Neural progenitor cell (in vitro differentiated cells): ENCODE measurements around the gene DMBX1. TPM values are rescaled to one million over a fixed set of nuclear protein-coding genes. Genes with fewer than 3 reads are reported as not detected.

ENCODE experiments used
- DNase-seq: peaks from one replicate; pipeline ENCODE4 v3.0.0-alpha.2; 2016; ENCODE audit warnings: low spot score
- H2AFZ ChIP-seq: fragments of 200-600 bp; sonication (generic); replicated peaks from 2 replicates; pipeline ENCODE4 v1.6.1; 2016; ENCODE audit warnings: antibody characterized with exemption
- H3F3A ChIP-seq: fragments of 200-600 bp; sonication (generic); 2 replicates; pipeline ENCODE4 v1.6.1; 2016; ENCODE audit warnings: antibody characterized with exemption, low read depth
- H3K27ac ChIP-seq: fragments of 200-600 bp; sonication (generic); 2 replicates; pipeline ENCODE4 v1.5.1; 2016; ENCODE audit warnings: mild to moderate bottlenecking
- H3K27me3 ChIP-seq: fragments of 200-600 bp; sonication (generic); 2 replicates; pipeline ENCODE4 v1.6.1; 2016; ENCODE audit warnings: mild to moderate bottlenecking, moderate library complexity
- H3K36me3 ChIP-seq: fragments of 200-600 bp; sonication (generic); 2 replicates; pipeline ENCODE4 v1.5.1; 2016
- H3K4me1 ChIP-seq: fragments of 200-600 bp; sonication (generic); 2 replicates; pipeline ENCODE4 v1.6.1; 2016; ENCODE audit warnings: mixed run types
- H3K4me2 ChIP-seq: fragments of 200-600 bp; sonication (generic); 2 replicates; pipeline ENCODE4 v1.6.1; 2016
- H3K4me3 ChIP-seq: fragments of 200-600 bp; sonication (generic); 2 replicates; pipeline ENCODE4 v1.5.1; 2016
- H3K79me2 ChIP-seq: fragments of 200-600 bp; sonication (generic); 2 replicates; pipeline ENCODE4 v1.6.1; 2016; ENCODE audit warnings: low read depth
- H3K9ac ChIP-seq: fragments of 200-600 bp; sonication (generic); 2 replicates; pipeline ENCODE4 v1.6.1; 2016
- H3K9me3 ChIP-seq: fragments of 200-600 bp; sonication (generic); 2 replicates; pipeline ENCODE4 v1.5.1; 2016; ENCODE audit warnings: low read depth
- H4K20me1 ChIP-seq: fragments of 200-600 bp; sonication (generic); 2 replicates; pipeline ENCODE4 v1.6.1; 2016; ENCODE audit warnings: low read depth
- H3K27ac Mint-ChIP-seq: 3 replicates; pipeline ENCODE4 v1.8.0; 2021; ENCODE audit warnings: mixed read lengths
- H3K27me3 Mint-ChIP-seq: 2 replicates; pipeline ENCODE4 v1.8.0; 2022; ENCODE audit warnings: low read depth, mild to moderate bottlenecking, inconsistent platforms, moderate library complexity, mixed read lengths; ENCODE audit not compliant: insufficient read depth
- H3K36me3 Mint-ChIP-seq: 3 replicates; pipeline ENCODE4 v1.8.0; 2021; ENCODE audit warnings: mixed read lengths
- H3K4me1 Mint-ChIP-seq: 3 replicates; pipeline ENCODE4 v1.8.0; 2021; ENCODE audit warnings: mixed read lengths
- H3K4me3 Mint-ChIP-seq: 3 replicates; pipeline ENCODE4 v1.8.0; 2021; ENCODE audit warnings: mild to moderate bottlenecking, moderate library complexity, mixed read lengths
- H3K9me3 Mint-ChIP-seq: 3 replicates; pipeline ENCODE4 v1.8.0; 2020; ENCODE audit warnings: mixed read lengths
- EZH2 ChIP-seq: fragments of 200-600 bp; sonication (generic); IDR thresholded peaks from 2 replicates; pipeline ENCODE4 v1.6.1; 2017; ENCODE audit warnings: antibody characterized with exemption, mild to moderate bottlenecking, moderate library complexity
- EZH2phosphoT487 ChIP-seq: fragments of 200-600 bp; sonication (generic); IDR thresholded peaks from 2 replicates; pipeline ENCODE4 v1.6.1; 2017; ENCODE audit warnings: antibody characterized with exemption
- total RNA-seq: library from RNA; depleted of rRNA; stranded (reverse); fragments of >200 nt; gene quantifications from 2 replicates; pipeline ENCODE4 v1.2.3, GENCODE V29; 2015; ENCODE audit warnings: low replicate concordance
- TF ChIP-seq, protein P1 (sequence below): fragments of 200-600 bp; sonication (generic); IDR thresholded peaks from 2 replicates; pipeline ENCODE4 v1.5.1; 2017; ENCODE audit warnings: antibody characterized with exemption, mild to moderate bottlenecking

DMBX1 gene
- total RNA-seq, 1 donor from 2014 or later, result 0.06 TPM

DNA sequence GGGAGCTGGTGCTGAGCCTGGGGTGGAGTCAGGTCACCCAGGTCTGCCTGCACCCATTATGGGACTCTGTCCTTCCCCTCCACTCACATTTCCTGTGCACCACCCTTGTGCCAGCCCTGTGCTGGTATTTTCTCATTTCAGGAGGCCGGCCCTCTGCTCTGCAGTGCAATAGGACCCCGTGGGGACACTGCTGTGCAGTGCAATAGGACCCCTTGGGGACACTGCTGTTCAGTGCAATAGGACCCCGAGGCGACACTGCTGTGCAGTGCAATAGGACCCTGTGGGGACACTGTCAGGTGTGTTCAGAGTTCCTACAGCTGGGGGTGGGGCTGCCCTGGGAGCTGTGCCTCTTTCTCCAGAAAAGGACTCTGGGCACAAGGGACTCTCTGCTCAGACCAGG lies 36.2 kb upstream of the DMBX1 start:
- DNase-seq, result no peak
- Mint-ChIP-seq H3K36me3 (no peaks in the 10 kb centered on the region), H3K4me3 (no peak overlapping the region), H3K4me1 (peaks cover 12% of the 10 kb centered on the region), H3K27me3 (peaks cover 55% of the 10 kb centered on the region), H3K27ac (no peak overlapping the region), H3K9me3 (peaks cover 2% of the 10 kb centered on the region)
- H3K4me1 ChIP-seq, result peaks cover 4% of the 10 kb centered on the region
- TF ChIP-seq, protein P1, sequence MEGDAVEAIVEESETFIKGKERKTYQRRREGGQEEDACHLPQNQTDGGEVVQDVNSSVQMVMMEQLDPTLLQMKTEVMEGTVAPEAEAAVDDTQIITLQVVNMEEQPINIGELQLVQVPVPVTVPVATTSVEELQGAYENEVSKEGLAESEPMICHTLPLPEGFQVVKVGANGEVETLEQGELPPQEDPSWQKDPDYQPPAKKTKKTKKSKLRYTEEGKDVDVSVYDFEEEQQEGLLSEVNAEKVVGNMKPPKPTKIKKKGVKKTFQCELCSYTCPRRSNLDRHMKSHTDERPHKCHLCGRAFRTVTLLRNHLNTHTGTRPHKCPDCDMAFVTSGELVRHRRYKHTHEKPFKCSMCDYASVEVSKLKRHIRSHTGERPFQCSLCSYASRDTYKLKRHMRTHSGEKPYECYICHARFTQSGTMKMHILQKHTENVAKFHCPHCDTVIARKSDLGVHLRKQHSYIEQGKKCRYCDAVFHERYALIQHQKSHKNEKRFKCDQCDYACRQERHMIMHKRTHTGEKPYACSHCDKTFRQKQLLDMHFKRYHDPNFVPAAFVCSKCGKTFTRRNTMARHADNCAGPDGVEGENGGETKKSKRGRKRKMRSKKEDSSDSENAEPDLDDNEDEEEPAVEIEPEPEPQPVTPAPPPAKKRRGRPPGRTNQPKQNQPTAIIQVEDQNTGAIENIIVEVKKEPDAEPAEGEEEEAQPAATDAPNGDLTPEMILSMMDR, result no peak
- no peak for TF ChIP-seq EZH2
- no peak for TF ChIP-seq EZH2phosphoT487
- peaks cover 100% of the 10 kb centered on the region for H3K27me3 ChIP-seq
- H3K9ac ChIP-seq, result no peak overlapping the region
- H3K4me2 ChIP-seq, result no peak overlapping the region
- no peak overlapping the region for H3K4me3 ChIP-seq
- no peaks in the 10 kb centered on the region for H3K36me3 ChIP-seq
- no peaks in the 10 kb centered on the region for H3F3A ChIP-seq
- H3K79me2 ChIP-seq, result no peaks in the 10 kb centered on the region
- H2AFZ ChIP-seq, result no peak overlapping the region
- no peak overlapping the region for H3K27ac ChIP-seq
- peaks cover 69% of the 10 kb centered on the region for H4K20me1 ChIP-seq
- H3K9me3 ChIP-seq, result no peaks in the 10 kb centered on the region

DNA sequence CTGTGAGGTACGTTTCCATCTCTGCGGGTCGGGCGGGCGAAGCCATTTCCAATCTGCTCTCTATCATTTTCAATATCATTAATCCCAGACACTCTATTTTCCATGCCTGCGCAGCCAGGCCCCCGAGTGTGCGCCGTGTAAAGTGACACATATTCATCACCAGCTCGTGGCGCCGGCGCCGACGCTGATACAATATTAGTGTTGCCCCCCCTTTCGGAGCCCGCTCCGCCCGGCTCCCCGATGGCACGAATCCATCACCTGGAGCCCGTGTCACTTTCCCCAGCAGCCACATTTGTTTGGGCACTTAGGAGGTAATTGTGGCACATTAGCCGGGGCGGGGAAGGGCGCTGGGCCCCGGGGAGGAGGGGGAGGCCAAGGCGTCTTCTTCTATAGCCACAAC lies 33.7 kb upstream of the DMBX1 start:
- Mint-ChIP-seq H3K9me3 (peaks cover 2% of the 10 kb centered on the region), H3K27me3 (peaks cover 54% of the 10 kb centered on the region), H3K36me3 (no peaks in the 10 kb centered on the region), H3K4me3 (no peak overlapping the region), H3K4me1 (peaks cover 20% of the 10 kb centered on the region), H3K27ac (no peak overlapping the region)
- Histone ChIP-seq H3F3A (peaks cover 9% of the 10 kb centered on the region), H3K9ac (no peak overlapping the region), H3K4me2 (no peak overlapping the region), H4K20me1 (peaks cover 69% of the 10 kb centered on the region), H3K4me3 (no peak overlapping the region), H3K9me3 (no peaks in the 10 kb centered on the region), H3K4me1 (peaks cover 14% of the 10 kb centered on the region), H3K79me2 (no peaks in the 10 kb centered on the region), H3K27ac (no peak overlapping the region), H3K36me3 (no peaks in the 10 kb centered on the region), H2AFZ (no peak overlapping the region), H3K27me3 (peaks cover 100% of the 10 kb centered on the region)
- DNase-seq, result no peak
- TF ChIP-seq, protein P1, result no peak
- TF ChIP-seq EZH2, result no peak

DNA sequence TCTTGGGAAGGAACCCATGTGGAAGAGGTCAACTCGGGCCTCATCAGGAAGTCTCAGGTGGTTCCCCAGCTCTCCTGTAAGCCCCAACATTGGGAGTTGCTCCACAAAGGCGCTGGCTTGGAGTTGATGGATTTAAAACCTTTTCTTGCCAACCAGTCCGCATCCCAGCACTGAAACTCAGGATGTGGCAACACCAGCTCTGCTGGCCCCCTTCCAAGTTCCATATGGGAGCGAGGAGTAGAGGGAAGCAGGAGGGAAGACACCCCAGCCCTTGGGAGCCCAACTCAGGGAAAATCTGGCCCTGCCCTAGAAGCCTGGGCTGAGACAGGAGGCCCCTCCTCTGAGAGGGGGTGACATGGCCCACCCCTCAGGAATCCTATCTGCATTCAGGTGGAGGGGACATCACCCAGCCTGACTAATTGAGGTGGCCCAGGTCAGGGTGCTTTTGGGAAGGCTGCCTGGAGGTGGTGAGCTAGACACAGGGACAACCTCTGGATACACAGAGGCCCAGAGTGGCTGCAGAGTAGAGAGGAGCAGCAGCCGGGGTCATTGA lies 33.1 kb upstream of the DMBX1 start:
- TF ChIP-seq, protein P1, result no peak
- no peak for TF ChIP-seq EZH2phosphoT487
- TF ChIP-seq EZH2, result no peak
- peaks cover 100% of the 10 kb centered on the region for H3K27me3 ChIP-seq
- peaks cover 69% of the 10 kb centered on the region for H4K20me1 ChIP-seq
- H3K9me3 ChIP-seq, result no peaks in the 10 kb centered on the region
- no peaks in the 10 kb centered on the region for H3K36me3 Mint-ChIP-seq
- H3K4me1 Mint-ChIP-seq, result peaks cover 24% of the 10 kb centered on the region
- H3K79me2 ChIP-seq, result no peaks in the 10 kb centered on the region
- no peak overlapping the region for H3K9ac ChIP-seq
- H3K4me3 Mint-ChIP-seq, result no peak overlapping the region
- DNase-seq, result no peak
- H3K27ac ChIP-seq, result no peak overlapping the region
- no peak overlapping the region for H3K4me3 ChIP-seq
- no peak overlapping the region for H3K4me2 ChIP-seq
- no peaks in the 10 kb centered on the region for H3K36me3 ChIP-seq
- H3K27ac Mint-ChIP-seq, result no peak overlapping the region
- peaks cover 2% of the 10 kb centered on the region for H3K9me3 Mint-ChIP-seq
- peaks cover 55% of the 10 kb centered on the region for H3K27me3 Mint-ChIP-seq
- H3F3A ChIP-seq, result peaks cover 14% of the 10 kb centered on the region
- no peak overlapping the region for H2AFZ ChIP-seq
- peaks cover 20% of the 10 kb centered on the region for H3K4me1 ChIP-seq
